Activated naive CD8-positive, alpha-beta T cell treated with anti-CD3 and anti-CD28 coated beads, Interleukin-2, amount 10 ng/mL, durations not matched to agents 7 days and 5 days (primary cell): ENCODE data around the gene NDST4. TPM values are rescaled to one million over a fixed set of nuclear protein-coding genes. Genes with fewer than 3 reads are reported as not detected.

Experiments used
- ATAC-seq: fragments of 150-1000 bp; cut with Tn5 transposase; one replicate; pipeline ENCODE4 v1.10.0; 2021; ENCODE audit warnings: low read depth, moderate library complexity
- POLR2A ChIA-PET: fragments of 350-600 bp; sonication (Branson Sonifier 250); formaldehyde crosslinking; loops from one replicate; lab custom pipeline; 2021; ENCODE audit warnings: antibody characterized with exemption; lab: Charles Lee
- DNase-seq: peaks from one replicate; pipeline ENCODE4 v3.0.0; 2021
- H3K27ac Mint-ChIP-seq: one replicate; pipeline ENCODE4 v1.8.0; 2022; ENCODE audit warnings: mild to moderate bottlenecking, mixed read lengths
- H3K27me3 Mint-ChIP-seq: one replicate; pipeline ENCODE4 v1.8.0; 2022; ENCODE audit warnings: mild to moderate bottlenecking, moderate library complexity, mixed read lengths
- H3K36me3 Mint-ChIP-seq: one replicate; pipeline ENCODE4 v1.8.0; 2021; ENCODE audit warnings: mild to moderate bottlenecking, mixed read lengths
- H3K4me1 Mint-ChIP-seq: one replicate; pipeline ENCODE4 v1.8.0; 2021; ENCODE audit warnings: mixed read lengths
- H3K4me3 Mint-ChIP-seq: one replicate; pipeline ENCODE4 v1.8.0; 2022; ENCODE audit warnings: mild to moderate bottlenecking, moderate library complexity, mixed read lengths
- H3K9me3 Mint-ChIP-seq: one replicate; pipeline ENCODE4 v1.8.0; 2021; ENCODE audit warnings: mixed read lengths
- total RNA-seq, 2 experiments: library from RNA; stranded (reverse); gene quantifications; one replicate each; pipeline ENCODE4 v1.2.3, GENCODE V29; 2021

NDST4 gene
- total RNA-seq, 2 experiments from 2014 or later, result not detected

GRCh38 chr4:115110191-115111181 is 2.9 kb downstream of the NDST4 start:
- Mint-ChIP-seq H3K36me3 (no peaks in the 10 kb centered on the region), H3K27ac (no peak overlapping the region), H3K27me3 (no peaks in the 10 kb centered on the region), H3K4me1 (no peaks in the 10 kb centered on the region), H3K4me3 (no peak overlapping the region), H3K9me3 (no peaks in the 10 kb centered on the region)
- POLR2A ChIA-PET, result no interaction called here
- DNase-seq (no peak), ATAC-seq (no peak)

GRCh38 chr4:115108850-115109249 is 4.6 kb downstream of the NDST4 start:
- Mint-ChIP-seq H3K4me1 (no peaks in the 10 kb centered on the region), H3K27ac (no peak overlapping the region), H3K4me3 (no peak overlapping the region), H3K27me3 (no peaks in the 10 kb centered on the region), H3K36me3 (no peaks in the 10 kb centered on the region), H3K9me3 (no peaks in the 10 kb centered on the region)
- POLR2A ChIA-PET, result no interaction called here
- no peak for DNase-seq
- no peak for ATAC-seq

- H3K4me3 Mint-ChIP-seq, result no peak overlapping the region
- no peaks in the 10 kb centered on the region for H3K27me3 Mint-ChIP-seq
- no peaks in the 10 kb centered on the region for H3K36me3 Mint-ChIP-seq
- H3K9me3 Mint-ChIP-seq, result no peaks in the 10 kb centered on the region
- DNase-seq (no peak), ATAC-seq (no peak)
- POLR2A ChIA-PET, result no interaction called here
- H3K4me1 Mint-ChIP-seq, result no peaks in the 10 kb centered on the region
- no peak overlapping the region for H3K27ac Mint-ChIP-seq
Measured at GRCh38 chr4:115107411-115107810, 6.0 kb downstream of the NDST4 start.

GRCh38 chr4:115101675-115102074 is 11.7 kb downstream of the NDST4 start:
- no peak for DNase-seq
- Mint-ChIP-seq H3K4me1 (no peaks in the 10 kb centered on the region), H3K27ac (no peak overlapping the region), H3K36me3 (no peaks in the 10 kb centered on the region), H3K4me3 (no peak overlapping the region), H3K27me3 (no peaks in the 10 kb centered on the region), H3K9me3 (no peaks in the 10 kb centered on the region)
- POLR2A ChIA-PET, result no interaction called here
- ATAC-seq, result no peak

- Mint-ChIP-seq H3K36me3 (no peaks in the 10 kb centered on the region), H3K27me3 (no peaks in the 10 kb centered on the region), H3K4me1 (no peaks in the 10 kb centered on the region), H3K4me3 (no peak overlapping the region), H3K9me3 (no peaks in the 10 kb centered on the region), H3K27ac (no peak overlapping the region)
- DNase-seq (no peak), ATAC-seq (no peak)
- POLR2A ChIA-PET, result no interaction called here
Measured at GRCh38 chr4:115090483-115091075, 22.8 kb downstream of the NDST4 start.

GRCh38 chr4:115082633-115083032 is 30.8 kb downstream of the NDST4 start:
- no peak for ATAC-seq

GRCh38 chr4:115076691-115077090 is 36.7 kb downstream of the NDST4 start:
- no peaks in the 10 kb centered on the region for H3K36me3 Mint-ChIP-seq
- no peaks in the 10 kb centered on the region for H3K9me3 Mint-ChIP-seq
- H3K27me3 Mint-ChIP-seq, result no peaks in the 10 kb centered on the region
- H3K4me3 Mint-ChIP-seq, result no peak overlapping the region
- DNase-seq (no peak), ATAC-seq (no peak)
- POLR2A ChIA-PET, result no interaction called here
- no peaks in the 10 kb centered on the region for H3K4me1 Mint-ChIP-seq
- H3K27ac Mint-ChIP-seq, result no peak overlapping the region

More at GRCh38 chr4:115082633-115083032, 30.8 kb downstream of the NDST4 start:
- Mint-ChIP-seq H3K4me3 (no peak overlapping the region), H3K27ac (no peak overlapping the region), H3K27me3 (no peaks in the 10 kb centered on the region), H3K9me3 (peaks cover 1% of the 10 kb centered on the region), H3K36me3 (no peaks in the 10 kb centered on the region), H3K4me1 (no peaks in the 10 kb centered on the region)
- no peak for DNase-seq
- POLR2A ChIA-PET, result no interaction called here

- Mint-ChIP-seq H3K9me3 (no peaks in the 10 kb centered on the region), H3K27me3 (no peaks in the 10 kb centered on the region), H3K4me3 (no peak overlapping the region), H3K36me3 (no peaks in the 10 kb centered on the region), H3K27ac (no peak overlapping the region), H3K4me1 (no peaks in the 10 kb centered on the region)
- ATAC-seq, result no peak
- no peak for DNase-seq
- POLR2A ChIA-PET, result no interaction called here
Measured at GRCh38 chr4:115058533-115058932, 54.9 kb downstream of the NDST4 start.

GRCh38 chr4:115054836-115055235 is 58.6 kb downstream of the NDST4 start:
- Mint-ChIP-seq H3K4me3 (no peak overlapping the region), H3K4me1 (no peaks in the 10 kb centered on the region), H3K9me3 (no peaks in the 10 kb centered on the region), H3K36me3 (no peaks in the 10 kb centered on the region), H3K27ac (no peak overlapping the region), H3K27me3 (no peaks in the 10 kb centered on the region)
- DNase-seq (no peak), ATAC-seq (no peak)
- POLR2A ChIA-PET, result no interaction called here

GRCh38 chr4:115053313-115053712 is 60.1 kb downstream of the NDST4 start:
- ATAC-seq (no peak), DNase-seq (no peak)
- no peaks in the 10 kb centered on the region for H3K9me3 Mint-ChIP-seq
- POLR2A ChIA-PET, result no interaction called here
- H3K4me1 Mint-ChIP-seq, result no peaks in the 10 kb centered on the region
- no peak overlapping the region for H3K4me3 Mint-ChIP-seq
- H3K27ac Mint-ChIP-seq, result no peak overlapping the region
- no peaks in the 10 kb centered on the region for H3K27me3 Mint-ChIP-seq
- no peaks in the 10 kb centered on the region for H3K36me3 Mint-ChIP-seq

GRCh38 chr4:115042496-115042895 is 70.9 kb downstream of the NDST4 start:
- Mint-ChIP-seq H3K27me3 (no peaks in the 10 kb centered on the region), H3K4me1 (no peaks in the 10 kb centered on the region), H3K36me3 (no peaks in the 10 kb centered on the region), H3K4me3 (no peak overlapping the region), H3K27ac (no peak overlapping the region), H3K9me3 (no peaks in the 10 kb centered on the region)
- no peak for DNase-seq
- POLR2A ChIA-PET, result no interaction called here
- ATAC-seq, result no peak

GRCh38 chr4:115030281-115030680 is 83.1 kb downstream of the NDST4 start:
- ATAC-seq, result no peak
- Mint-ChIP-seq H3K27me3 (no peaks in the 10 kb centered on the region), H3K4me1 (no peaks in the 10 kb centered on the region)

GRCh38 chr4:115028682-115029410 is 84.6 kb downstream of the NDST4 start:
- Mint-ChIP-seq H3K4me3 (no peak overlapping the region), H3K36me3 (no peaks in the 10 kb centered on the region), H3K4me1 (no peaks in the 10 kb centered on the region), H3K27me3 (no peaks in the 10 kb centered on the region), H3K27ac (no peak overlapping the region), H3K9me3 (no peaks in the 10 kb centered on the region)
- DNase-seq (no peak), ATAC-seq (no peak)
- POLR2A ChIA-PET, result no interaction called here

More at GRCh38 chr4:115030281-115030680, 83.1 kb downstream of the NDST4 start:
- H3K9me3 Mint-ChIP-seq, result no peaks in the 10 kb centered on the region
- DNase-seq, result no peak
- H3K27ac Mint-ChIP-seq, result no peak overlapping the region
- no peak overlapping the region for H3K4me3 Mint-ChIP-seq
- H3K36me3 Mint-ChIP-seq, result no peaks in the 10 kb centered on the region
- POLR2A ChIA-PET, result no interaction called here
